Globus pallidus (tissue), 1 donor: ENCODE results near the gene TMEM127.
A peak's percentile ranks its signal among the peaks of the same experiment; 100 is the strongest.
"Not testable (repeated sequence)": the region's sequence is repeated elsewhere in the genome, so short reads cannot be mapped to it uniquely, and the experiment has no call there.

Experiments
- DNase-seq: peaks from one replicate; pipeline ENCODE4 v3.0.0-alpha.2; 2015; ENCODE audit warnings: low spot score

The TMEM127 gene, protein sequence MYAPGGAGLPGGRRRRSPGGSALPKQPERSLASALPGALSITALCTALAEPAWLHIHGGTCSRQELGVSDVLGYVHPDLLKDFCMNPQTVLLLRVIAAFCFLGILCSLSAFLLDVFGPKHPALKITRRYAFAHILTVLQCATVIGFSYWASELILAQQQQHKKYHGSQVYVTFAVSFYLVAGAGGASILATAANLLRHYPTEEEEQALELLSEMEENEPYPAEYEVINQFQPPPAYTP

DNA sequence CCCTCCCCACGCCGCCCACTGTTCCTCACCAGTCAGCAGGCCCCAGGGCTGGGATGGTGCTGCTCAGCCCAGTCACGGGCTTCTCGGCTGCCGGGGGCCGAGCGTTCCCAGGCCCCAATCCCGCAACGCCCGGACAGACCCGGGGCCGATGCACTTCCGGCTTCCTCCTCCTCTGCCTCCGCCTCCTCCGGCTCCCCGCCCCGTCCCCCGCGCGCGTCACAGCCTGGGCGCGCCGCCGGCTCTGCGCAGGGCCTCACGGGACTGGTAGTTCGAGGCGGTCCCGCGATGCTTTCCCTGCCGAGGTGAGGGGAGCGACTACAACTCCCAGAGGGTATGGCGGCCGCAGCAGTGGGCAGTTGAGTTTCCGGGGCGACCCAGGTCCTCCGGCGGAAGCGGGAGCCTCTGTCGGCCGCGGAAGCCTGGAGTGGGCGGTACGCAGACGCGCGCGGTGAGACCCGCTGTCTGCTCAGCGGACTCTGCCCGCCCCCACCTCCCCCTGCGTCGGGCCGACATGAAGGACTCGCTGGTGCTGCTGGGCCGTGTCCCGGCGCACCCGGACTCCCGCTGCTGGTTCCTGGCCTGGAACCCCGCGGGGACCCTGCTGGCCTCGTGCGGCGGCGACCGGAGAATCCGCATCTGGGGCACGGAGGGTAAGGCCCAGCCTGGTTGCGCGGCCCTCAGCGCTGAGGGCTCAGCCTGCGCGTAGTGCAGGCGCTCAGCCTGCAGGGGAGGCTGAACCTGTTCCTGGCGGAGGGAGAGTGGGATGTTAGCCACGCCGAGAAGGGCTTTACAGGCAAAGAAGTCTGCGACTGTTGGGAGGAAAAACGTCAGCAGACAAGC, at the start of gene TMEM127, which contains the start of gene CIAO1:
TSS of gene TMEM127 (minus strand) at position 158 of the 840 bp plus-strand sequence. CDS start 616 bp downstream, outside the sequence.
TSS of gene CIAO1 (plus strand) at position 386 of the 840 bp plus-strand sequence. CDS start at position 512, 126 bp downstream.
- DNase-seq = peak; percentile 97

DNA sequence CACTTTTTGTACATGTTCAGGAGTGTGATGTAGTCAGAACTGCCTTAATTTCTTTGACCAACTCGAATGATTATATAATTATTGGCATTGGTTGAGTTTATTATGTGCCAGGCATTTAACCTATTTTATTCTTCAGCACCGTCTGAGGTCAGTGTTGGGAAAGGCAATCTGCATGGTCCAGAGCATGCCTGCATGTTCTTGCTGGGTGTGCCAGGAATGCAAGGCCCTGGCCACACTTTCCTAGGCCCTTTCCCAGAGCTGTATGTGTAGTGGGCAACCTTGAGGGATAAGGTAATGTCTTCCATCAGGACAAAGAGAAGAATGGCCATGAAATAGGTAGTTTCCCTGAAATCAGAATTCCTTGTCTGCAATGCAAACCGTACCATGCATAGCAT, 49.2 kb upstream of the TMEM127 start:
- no peak for DNase-seq

DNA sequence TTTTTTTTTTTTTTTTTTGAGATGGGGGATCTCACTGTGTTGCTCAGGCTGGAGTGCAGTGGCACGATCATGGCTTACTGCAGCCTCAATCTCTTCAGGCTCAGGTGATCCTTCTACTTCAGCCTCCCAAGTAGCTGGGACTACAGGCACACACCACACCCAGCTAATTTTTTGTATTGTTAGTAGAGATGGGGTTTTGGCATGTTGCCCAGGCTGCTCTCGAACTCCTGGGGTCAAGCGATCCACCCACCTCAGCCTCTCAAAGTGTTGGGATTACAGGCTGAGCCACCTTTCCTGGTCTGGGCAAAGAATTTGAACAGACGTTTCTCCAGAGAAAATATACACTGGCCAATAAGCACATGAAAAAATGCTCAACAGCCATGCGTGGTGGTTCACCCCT, 42.5 kb upstream of the TMEM127 start:
- DNase-seq = no peak

DNA sequence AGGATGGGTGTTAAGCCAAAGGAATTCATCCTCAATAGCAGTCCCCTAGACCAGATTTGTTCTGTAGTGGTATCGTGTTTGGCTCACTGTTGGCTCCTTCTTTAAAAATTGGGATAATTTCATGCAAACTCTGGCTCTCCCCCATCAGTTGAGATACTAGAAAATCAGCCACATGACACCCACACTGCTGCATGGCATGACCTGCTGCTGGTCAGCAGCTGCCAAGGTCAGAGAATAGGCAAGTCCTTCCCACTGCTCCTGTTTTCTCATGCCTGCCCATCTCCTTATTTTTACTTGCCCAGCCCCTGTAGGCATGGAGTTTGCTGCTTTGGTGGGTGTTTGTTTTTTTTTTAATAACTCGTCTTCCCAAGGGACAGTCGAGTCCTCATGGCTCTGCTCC, 40.6 kb upstream of the TMEM127 start:
- no peak for DNase-seq

DNA sequence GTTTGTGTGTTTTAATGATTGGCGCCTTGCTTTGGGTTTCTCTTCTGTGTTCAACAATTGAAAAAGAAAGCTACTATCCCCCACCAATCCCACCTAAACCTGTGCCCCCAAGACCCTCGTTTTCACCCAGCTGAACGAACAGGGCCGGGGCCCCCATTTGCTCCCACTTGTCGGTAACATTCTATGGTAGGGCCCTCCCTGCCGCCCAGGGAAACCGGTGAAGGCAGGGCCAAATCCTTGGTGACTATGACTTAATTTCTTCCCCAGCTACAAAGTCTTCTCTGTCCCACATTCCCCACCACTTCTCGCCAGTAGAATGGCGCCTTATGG, 40.1 kb upstream of the TMEM127 start:
- no peak for DNase-seq

DNA sequence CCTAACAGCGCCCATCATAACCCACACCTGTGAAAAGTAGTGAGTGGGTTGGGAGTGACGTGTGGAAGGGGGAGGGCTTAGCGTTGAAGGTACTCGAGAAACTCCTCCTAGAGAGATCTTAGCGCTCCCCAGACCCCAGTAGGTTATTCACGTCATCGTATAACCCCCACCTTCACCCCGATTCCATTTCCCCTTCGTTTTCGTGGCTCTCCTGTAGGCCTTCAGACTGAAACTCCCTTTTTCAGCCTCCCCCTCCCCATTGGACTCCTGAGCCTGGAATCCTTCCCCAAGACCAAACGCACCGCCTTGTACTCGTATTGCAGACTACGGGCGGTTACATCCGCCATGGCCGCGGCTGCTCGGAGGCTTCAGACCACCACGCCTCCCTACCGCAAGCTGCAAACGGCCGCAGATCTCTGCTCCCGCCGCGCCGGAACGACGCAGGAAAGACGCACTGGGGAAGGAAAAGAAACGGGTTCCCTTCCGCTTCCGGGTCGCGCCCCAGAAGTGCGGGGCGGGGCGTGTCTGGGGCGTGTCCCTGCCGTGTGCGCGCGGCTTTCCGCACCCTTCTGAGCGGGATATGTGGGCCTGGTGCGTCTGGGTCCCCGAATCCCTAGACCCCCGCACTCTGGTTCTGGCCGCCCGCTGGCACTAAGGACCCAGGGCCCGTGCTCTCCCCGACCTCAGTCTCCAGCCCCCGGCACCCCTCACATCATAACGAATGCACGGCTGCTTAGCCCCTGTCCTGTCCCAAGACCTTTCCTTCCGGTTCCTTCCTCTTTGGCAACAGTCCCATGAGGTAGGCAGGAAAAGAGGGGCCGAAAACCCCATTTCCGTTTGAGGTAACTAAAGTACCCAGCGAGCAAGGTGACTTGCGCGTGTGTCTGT, 39.5 kb upstream of the TMEM127 start, which contains the start of gene SNRNP200:
TSS of gene SNRNP200 (minus strand) at position 456 of the 888 bp plus-strand sequence. CDS start at position 347, 109 bp downstream.
- DNase-seq = peak; percentile 86

DNA sequence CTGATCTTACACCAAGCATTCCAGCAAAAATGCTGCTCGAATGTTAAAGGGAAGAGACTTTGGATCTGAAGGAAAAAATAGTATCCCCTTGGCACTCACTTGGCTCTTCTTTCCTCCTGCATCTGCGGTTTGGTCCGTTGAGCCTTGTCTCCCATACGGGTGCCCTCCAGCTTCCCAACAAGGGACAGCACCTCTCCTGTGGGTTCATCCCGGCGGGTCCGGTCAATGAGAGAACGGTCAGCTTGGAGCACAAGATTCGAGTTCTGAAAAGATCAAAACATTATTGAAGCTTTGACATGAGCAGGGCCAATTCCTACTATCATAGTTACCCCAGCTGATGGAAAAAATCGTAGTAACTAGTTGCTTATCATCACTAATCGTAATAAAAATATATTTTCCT, 38.8 kb upstream of the TMEM127 start:
- no peak for DNase-seq

DNA sequence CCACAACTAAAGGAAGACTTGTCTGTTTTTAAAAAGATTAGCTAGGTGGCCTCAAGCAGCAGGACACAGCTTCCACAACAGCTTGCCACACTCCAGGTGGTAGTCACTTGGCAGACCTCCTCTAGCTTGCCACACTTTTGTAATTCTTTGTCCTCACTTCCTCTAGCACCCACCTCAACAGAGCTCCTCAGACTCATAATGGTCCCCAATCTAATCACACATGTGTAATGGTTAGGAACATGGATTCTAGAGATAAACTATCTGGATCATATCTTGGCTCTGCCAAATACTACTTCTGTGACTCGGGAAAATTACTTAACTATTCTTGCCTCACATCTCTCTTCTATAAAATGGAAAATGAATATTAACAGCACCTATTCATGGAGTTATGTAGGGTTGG, 36.1 kb upstream of the TMEM127 start:
- no peak for DNase-seq

DNA sequence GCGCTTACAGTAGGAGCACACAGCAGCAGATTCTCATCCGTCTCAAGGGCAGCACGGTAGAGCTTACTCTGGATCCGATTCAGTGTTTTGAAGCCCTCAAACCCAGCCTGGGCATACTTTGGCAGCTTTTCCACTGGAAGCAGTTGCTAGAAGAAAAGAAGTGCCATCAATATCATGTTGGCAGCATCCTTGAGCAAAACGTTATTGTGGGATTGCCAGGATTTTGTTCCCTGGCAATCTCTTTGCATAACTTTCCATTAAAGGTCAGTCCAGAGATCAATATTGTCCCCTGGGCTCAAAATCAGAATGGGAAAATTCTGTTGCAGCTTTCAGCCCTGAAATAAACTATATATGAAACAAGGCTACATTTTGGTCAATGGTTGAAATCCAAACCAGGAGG, 31.1 kb upstream of the TMEM127 start:
- no peak for DNase-seq

DNA sequence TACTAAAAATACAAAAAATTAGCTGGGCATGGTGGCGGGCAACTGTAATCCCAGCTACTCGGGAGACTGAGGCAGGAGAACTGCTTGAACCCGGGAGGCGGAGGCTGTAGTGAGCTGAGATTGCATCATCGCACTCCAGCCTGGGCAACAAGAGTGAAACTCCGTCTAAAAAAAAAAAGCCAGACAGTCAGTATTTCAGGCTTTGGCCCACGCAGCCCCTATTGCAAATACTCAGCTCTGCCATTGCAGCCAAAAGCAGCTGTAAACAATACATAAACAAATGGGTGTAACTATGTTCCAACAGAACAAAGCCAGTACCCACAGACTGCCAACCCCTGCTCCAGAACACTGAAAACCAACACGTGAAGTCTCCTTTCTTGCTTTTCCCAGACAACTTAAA, 28.5 kb upstream of the TMEM127 start:
- not testable (repeated sequence) for DNase-seq

DNA sequence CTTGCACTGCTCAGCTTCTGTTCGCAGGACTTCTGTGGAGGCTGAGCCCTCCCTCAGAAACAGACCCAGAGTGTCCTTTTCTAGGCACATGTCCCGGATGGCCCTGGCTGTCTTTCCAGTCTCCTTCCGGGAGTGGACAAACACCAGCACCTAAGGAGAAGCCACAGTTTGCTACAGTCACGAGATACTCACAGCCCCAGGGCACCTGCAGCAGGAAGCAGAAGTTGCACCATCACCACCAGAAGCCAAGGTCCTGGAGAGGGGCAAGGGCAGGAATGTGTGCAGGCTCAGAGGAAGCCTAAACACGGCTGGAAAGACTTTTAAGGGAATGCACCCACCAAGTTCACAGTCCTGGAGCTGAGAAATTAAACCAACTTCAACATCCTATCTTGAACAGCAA, 26.0 kb upstream of the TMEM127 start:
- no peak for DNase-seq

DNA sequence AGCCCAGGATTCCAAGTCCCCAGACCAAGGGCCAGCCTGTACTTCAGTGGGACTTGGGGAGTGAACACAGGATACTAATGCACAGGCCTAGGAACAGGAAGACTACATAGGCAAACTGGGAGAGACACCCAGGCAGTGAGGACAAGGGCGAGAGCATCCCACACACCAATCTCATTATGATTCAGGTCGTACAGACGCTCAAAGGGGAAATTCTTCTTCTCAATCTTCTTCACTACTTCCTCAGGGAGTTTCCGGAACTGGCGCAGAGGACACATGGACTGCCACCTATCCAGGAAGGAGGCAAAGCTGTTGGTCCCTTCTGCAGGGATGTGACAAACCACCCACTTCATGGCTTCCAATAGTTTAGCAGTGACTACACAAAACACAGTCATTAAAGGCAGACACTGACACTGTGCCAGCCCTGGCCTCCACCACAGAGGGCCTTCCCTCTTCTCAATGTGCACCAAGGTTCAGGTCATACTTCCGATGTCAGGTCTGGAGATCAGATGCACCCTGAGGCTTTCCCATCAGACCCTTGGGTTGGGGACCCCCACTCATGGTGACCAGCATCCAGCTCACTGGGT, 21.6 kb upstream of the TMEM127 start:
- DNase-seq = no peak

DNA sequence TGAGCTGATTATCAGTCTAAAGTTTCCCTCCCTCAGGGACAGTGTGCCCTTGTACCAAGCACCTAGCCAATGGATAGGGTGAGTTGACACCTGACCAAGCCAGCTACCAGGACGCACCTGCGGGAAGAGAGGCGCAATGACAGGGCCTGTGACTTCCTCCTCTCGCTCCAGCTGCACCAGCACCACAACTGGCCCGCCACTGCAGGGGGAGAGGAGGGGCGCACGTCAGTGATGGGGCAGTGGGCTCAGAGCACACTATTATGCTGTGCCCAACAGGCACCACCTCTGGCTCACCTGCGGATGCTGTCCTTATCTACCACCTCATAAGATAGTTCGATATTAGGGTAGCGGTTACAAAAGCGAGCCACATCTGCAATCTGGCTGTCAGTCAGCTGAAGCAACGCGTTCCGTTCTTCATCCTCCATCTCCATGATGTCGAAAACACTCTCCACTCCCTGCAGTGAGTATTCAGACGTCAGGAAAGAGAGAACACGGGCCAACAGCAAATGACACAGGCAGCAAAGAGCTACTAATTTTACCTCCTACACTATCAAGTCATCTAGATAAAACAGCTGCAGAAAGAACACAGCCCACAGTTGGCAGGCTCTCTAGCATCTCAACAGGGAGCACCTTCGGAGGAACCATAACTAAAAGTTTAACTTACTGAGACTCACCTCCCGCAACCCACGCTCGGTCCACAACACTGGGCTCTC, 11.1 kb upstream of the TMEM127 start:
- DNase-seq = no peak

DNA sequence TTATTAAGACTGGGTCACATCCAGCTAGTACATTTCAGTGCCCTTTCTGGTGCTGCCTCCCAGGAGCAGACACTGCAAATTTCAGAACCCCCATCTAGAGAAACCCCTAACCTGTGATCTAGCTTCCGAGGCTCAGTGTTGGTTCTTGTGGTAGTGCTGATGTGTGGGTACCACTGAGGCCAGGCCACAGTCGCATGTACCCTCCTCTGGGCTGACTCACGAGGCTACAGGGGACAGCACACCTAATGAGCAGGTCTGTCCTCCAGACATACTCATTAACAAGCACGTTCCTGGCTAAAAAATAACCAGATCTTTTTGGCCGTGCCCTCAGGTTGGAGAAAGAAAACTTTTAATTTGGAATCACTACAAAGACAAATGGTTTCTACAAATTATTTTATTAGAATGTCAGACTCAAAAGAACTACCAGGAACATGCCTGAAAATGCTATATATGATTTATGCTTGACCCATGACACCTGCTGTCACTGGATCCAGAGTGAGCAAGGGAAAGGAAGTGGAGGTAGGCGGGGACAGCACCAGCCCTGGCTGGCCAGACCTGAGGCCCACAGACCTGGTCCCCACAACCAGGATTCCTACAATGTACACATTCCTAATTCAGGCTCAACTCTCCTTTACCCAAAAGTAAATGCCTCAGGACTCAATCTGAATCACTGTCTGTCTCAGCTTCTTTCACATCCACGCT, 8.7 kb upstream of the TMEM127 start:
- no peak for DNase-seq

DNA sequence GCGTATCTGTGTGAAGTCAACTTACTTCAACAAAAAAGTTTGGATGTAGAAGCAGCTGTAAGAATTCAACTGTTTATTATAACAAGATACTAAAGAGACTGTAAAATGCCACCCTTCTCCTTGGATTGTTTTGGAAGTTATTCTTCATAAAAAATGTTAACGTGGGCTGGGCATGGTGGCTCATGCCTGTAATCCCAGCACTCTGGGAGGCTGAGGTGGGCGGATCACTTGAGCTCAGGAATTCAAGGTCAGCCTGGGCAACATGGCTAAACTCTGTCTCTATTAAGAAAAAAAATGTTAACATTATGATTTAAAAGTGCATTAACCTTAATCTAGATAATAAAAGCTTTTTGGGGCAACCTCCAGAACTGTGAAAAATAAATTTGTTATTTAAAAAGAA, 8.0 kb upstream of the TMEM127 start:
- DNase-seq = no peak

DNA sequence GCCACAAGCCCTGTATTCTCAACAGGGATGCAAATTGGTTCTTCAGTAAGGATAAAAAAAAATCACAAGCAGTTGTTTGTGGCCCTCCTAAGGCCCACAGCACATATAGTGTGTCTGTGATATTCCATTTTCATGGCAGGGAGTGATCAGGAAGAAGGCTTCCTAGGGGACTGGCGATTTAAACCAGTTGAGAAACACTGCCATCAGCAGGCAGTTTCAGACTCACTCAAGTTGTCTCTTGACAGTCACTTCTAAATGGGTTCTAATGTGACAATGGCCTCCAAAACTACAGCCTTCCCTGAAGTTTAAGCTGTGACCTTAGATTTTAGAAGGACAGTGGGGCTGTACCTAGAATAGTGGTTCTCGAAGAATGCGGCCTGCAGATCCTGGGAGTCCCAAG, 6.2 kb upstream of the TMEM127 start:
- DNase-seq = no peak

DNA sequence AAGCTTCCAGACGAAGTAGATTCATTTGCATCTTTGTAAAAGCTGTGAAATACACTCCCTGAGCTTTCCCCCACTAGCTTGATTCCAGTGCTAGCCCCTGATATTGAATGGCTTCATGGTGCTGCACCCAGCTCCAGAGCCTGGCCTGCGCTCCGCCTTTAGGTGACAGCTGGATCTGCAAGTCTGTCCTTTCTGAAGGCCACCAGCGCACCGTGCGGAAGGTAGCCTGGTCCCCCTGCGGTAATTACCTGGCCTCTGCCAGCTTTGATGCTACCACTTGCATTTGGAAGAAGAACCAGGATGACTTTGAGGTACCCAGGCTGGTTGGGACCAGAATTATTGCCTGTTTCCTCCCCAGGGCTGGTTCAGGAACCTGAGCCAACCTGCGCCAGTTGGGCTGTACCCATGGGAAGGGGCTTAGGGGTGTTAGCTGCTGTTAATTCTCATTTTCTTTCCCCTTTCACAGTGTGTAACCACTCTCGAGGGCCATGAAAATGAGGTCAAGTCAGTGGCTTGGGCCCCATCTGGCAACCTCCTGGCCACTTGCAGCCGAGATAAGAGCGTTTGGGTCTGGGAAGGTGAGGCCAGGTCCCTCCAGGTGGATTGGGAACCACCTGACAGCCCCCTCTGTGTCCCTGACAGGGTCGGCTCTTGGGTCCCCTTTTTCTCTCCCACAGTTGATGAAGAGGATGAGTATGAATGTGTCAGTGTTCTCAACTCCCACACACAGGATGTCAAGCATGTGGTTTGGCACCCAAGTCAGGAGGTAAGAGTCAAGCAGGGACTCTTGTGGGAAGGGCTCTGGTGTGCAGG, 1.6 kb upstream of the TMEM127 start:
- DNase-seq = no peak

DNA sequence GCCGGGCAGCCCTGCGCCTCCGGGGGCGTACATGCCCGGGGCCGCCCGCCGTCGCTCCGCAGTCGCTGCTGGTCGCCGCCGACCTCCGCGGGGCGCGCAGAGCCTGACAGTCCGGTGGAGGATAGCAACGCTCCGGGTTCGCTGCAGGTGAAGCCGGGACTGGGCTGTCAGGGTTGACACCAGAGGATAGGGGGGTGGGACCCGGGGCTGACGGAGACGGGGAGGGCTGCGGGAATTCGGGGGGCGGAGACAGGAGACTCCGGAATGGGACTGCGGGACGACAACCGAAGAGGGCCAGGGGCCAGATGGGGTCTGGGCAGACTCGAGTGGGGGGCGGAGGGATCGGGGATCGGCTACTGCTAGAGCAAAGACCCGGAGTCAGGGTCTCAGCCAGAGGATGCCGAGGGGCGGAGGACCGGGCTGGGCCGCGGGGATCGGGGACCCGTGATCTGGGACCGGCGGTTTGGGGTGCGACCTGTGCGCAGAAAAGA, 403 bp downstream of the TMEM127 start:
- no peak for DNase-seq

DNA sequence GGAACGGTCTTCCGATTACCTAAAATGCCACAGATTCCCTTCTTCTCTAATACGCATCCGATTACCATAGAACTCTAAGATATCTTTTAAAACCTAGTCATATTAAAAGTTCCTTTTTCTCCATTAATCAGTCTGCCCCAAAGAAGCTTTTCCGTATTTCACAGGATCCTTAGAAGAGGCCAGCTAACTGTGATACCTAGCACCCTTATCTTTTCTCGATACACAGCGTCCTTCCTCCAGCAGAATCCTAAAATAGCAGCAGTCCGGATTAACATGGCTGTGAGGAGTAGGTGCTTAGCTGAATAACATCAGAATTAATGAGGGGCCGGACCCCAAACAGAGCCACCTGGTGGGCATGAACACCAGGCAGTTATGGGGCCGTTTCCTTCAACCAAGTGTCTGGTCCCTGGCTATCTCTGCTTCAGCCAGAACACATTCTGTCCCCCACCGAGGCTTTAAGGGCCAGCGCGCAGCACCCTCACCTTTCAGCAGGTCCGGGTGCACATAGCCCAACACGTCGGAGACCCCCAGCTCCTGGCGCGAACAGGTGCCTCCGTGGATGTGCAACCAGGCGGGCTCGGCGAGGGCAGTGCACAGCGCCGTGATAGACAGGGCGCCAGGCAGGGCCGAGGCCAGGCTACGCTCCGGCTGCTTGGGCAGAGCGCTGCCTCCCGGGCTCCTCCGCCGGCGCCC, 995 bp downstream of the TMEM127 start:
- no peak for DNase-seq
